Measurements from ENCODE around the gene SDF2L1. TPM values are rescaled to one million over a fixed set of nuclear protein-coding genes. Genes with fewer than 3 reads are reported as not detected.

SDF2L1 gene
- total and polyA plus RNA-seq, 10 of the 15 experiments (the other 5 are each of a cell fraction or from before 2014, with no cell fraction given), result 3.0 to 214 (median 55.5) TPM

GRCh38 chr22:21641789-21642583 is at the start of gene SDF2L1 (continued):
- TF ChIP-seq CEBPZ (IDR thresholded peaks at IDR 0.05; ENCODE audit: low read depth, low read length), result peak; percentile 76
- peak; percentile 70; the same call in 1 of the 2 replicates for TF ChIP-seq CREB1 (IDR thresholded peaks at IDR 0.05; ENCODE audit: low read depth)
- TF ChIP-seq KLF5 (IDR thresholded peaks at IDR 0.05; ENCODE audit: partially characterized antibody), result no peak
- TF ChIP-seq E2F8 (IDR thresholded peaks at IDR 0.05; ENCODE audit: low read depth, partially characterized antibody), result no peak
- peak; percentile 41 for TF ChIP-seq E4F1 (IDR thresholded peaks at IDR 0.05; ENCODE audit: borderline replicate concordance, partially characterized antibody)
- TF ChIP-seq EZH2 (IDR thresholded peaks at IDR 0.05; ENCODE audit: borderline replicate concordance, control insufficient read depth, low read depth, low read length), result no peak
- no peak for TF ChIP-seq PML (IDR thresholded peaks at IDR 0.05; ENCODE audit: low read length)
- TF ChIP-seq EED (IDR thresholded peaks at IDR 0.05; ENCODE audit: low read depth), result no peak
- no peak for TF ChIP-seq SMAD1 (IDR thresholded peaks at IDR 0.05; ENCODE audit: low read depth, partially characterized antibody)
- TF ChIP-seq SMARCA5 (IDR thresholded peaks at IDR 0.05), result 0 out of 2 replicates have a peak, but pooled peaks have one; percentile 55
- peak; percentile 75 for TF ChIP-seq FOS (IDR thresholded peaks at IDR 0.05; ENCODE audit: borderline replicate concordance, extremely low read depth, insufficient read length)
- no peak for TF ChIP-seq TCF3 (IDR thresholded peaks at IDR 0.05; ENCODE audit: borderline replicate concordance, insufficient read depth, low read depth, low read length)
- peak; percentile 12; the same call in 1 of the 3 replicates for TF ChIP-seq POU2F2 (IDR thresholded peaks at IDR 0.05; ENCODE audit: borderline replicate concordance, low read depth, low read length)
- TF ChIP-seq ZBTB40 (IDR thresholded peaks at IDR 0.05; ENCODE audit: borderline replicate concordance), result no peak
- TF ChIP-seq IRF4 (IDR thresholded peaks at IDR 0.05; ENCODE audit: low read depth, low read length), result no peak

All from GM12878 (cell line).